ENCODE measurements around the gene SMNDC1.

- TF ChIP-seq POLR2AphosphoS5 (IDR thresholded peaks at IDR 0.05), result peak in 1 of 4 donors; percentile 24
- TF ChIP-seq CTCF (IDR thresholded peaks at IDR 0.05), result peak; percentile 43 to 72 (median 55)
- TF ChIP-seq POLR2A (IDR thresholded peaks at IDR 0.05), result no peak
- no peak for TF ChIP-seq EP300 (IDR thresholded peaks at IDR 0.05)
Measured at GRCh38 chr10:110305767-110306451, 1.2 kb upstream of the SMNDC1 start.
